ENCODE measurements around the gene NDUFS6.

- TF ChIP-seq CTCF (conservative IDR thresholded peaks at IDR 0.05), result no peak
- no peak for TF ChIP-seq ZFX (IDR thresholded peaks at IDR 0.05)
Observed at GRCh38 chr5:1770443-1770802, 30.8 kb upstream of the NDUFS6 start.
